Measurements from ENCODE around the gene SH3GL3. TPM values are rescaled to one million over a fixed set of nuclear protein-coding genes. Genes with fewer than 3 reads are reported as not detected.

SH3GL3 gene
- total RNA-seq, 1 experiment from 2014 or later: 2.0 TPM

Other genes with a start within 250 kb of the SH3GL3 start
- 37.5 and 40.6 TPM in 2 replicates for gene HDGFL3, start 239.5 kb upstream of the SH3GL3 start, total RNA-seq (2014; rRNA removed; shearing (Covaris generic))
- not detected in 2 replicates for gene BNC1, start 162.7 kb upstream of the SH3GL3 start, total RNA-seq (2014; rRNA removed; shearing (Covaris generic))
- gene ADAMTSL3, start 206.8 kb downstream of the SH3GL3 start, total RNA-seq (2014; rRNA removed; shearing (Covaris generic)): 0.17 TPM in 1 of 2 replicates, not detected in the other

Data from H4 (cell line).